ENCODE results near the gene RGS3.

GRCh38 chr9:113525831-113526230 lies 62.3 kb downstream of the RGS3 start:
- TF ChIP-seq CTCF (IDR thresholded peaks at IDR 0.05; ENCODE audit: low read depth, low read length) (no peak), EZH2phosphoT487 (IDR thresholded peaks at IDR 0.05; ENCODE audit: low read depth) (no peak)

All from OCI-LY3 (cell line).